ENCODE data around the gene GRM8.

The GRM8 gene

DNA sequence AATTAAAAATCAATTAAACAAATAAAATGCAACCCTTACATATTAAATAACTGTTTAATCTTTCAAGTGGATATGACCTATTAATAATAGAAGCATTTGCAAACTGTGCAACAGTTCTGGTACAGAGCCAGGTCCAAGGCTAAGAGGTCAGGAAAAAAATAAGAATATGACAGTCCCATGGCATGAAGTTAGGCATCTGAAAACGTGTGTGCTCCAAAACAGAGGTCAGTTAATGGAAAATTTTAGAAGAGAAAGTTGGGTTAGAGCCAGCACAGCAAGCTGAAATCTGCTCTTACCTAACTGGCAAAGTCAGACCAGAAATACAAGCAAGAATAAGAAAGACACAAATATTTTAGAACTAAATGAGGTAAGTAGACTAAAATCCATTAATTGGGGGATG lies 757.7 kb downstream of the GRM8 start:
- Histone ChIP-seq H3K4me3 (ENCODE audit: insufficient read depth in 1 of 2, low read depth in 1 of 2, low read length in 2 of 2) (no peak overlapping the region), H2BK120ac (ENCODE audit: low read depth, low read length) (no peak overlapping the region), H3K4ac (ENCODE audit: low read depth in 1 of 2, low read length in 2 of 2) (no peak overlapping the region), H3K36me3 (ENCODE audit: control insufficient read depth in 1 of 2, insufficient read depth in 2 of 2, low read depth in 1 of 2, low read length in 2 of 2) (no peaks in the 10 kb centered on the region), H2BK15ac (ENCODE audit: low read depth, poor library complexity, severe bottlenecking) (no peak overlapping the region), H3K79me1 (replicated peaks; ENCODE audit: low read length, poor library complexity, severe bottlenecking) (no peaks in the 10 kb centered on the region), H4K91ac (ENCODE audit: low read length) (no peak overlapping the region), H4K8ac (ENCODE audit: low read length) (no peak overlapping the region), H3K18ac (ENCODE audit: low read depth in 1 of 2, low read length in 2 of 2) (no peak overlapping the region), H3K27me3 (ENCODE audit: control insufficient read depth in 1 of 2, insufficient read depth in 1 of 2, low read length in 2 of 2) (no peaks in the 10 kb centered on the region), H2BK5ac (ENCODE audit: low read depth, low read length, poor library complexity, severe bottlenecking) (no peak overlapping the region), H3K9ac (ENCODE audit: low read length) (no peak overlapping the region), H3K4me2 (ENCODE audit: low read length, poor library complexity, severe bottlenecking) (no peak overlapping the region), H3K4me1 (ENCODE audit: control insufficient read depth, insufficient read depth, low read depth, low read length) (no peaks in the 10 kb centered on the region), H3K14ac (ENCODE audit: low read length in 2 of 2) (no peak overlapping the region), H2AK5ac (ENCODE audit: low read length, severe bottlenecking) (no peak overlapping the region), H3K27ac (ENCODE audit: low read length, poor library complexity, severe bottlenecking) (no peak overlapping the region), H3K9me3 (ENCODE audit: control insufficient read depth, low read length) (peaks cover under 1% of the 10 kb centered on the region), H2BK12ac (ENCODE audit: low read length in 2 of 2) (no peak overlapping the region), H3K23ac (ENCODE audit: low read length in 2 of 2) (no peak overlapping the region), H2AFZ (ENCODE audit: low read depth, low read length) (no peak overlapping the region)
- DNase-seq: no peak
- WGBS: 30% methylated on average over 1 of the region's 1 CpG

GRCh38 chr7:126493801-126494200 lies 758.9 kb downstream of the GRM8 start:
- Histone ChIP-seq H3K4ac (ENCODE audit: low read depth in 1 of 2, low read length in 2 of 2) (no peak overlapping the region), H3K79me1 (replicated peaks; ENCODE audit: low read length, poor library complexity, severe bottlenecking) (no peaks in the 10 kb centered on the region)
- 76% methylated on average over 1 of the region's 2 CpGs for WGBS

GRCh38 chr7:126489874-126490273 lies 762.9 kb downstream of the GRM8 start:
- DNase-seq: no peak
- H3K4ac ChIP-seq (ENCODE audit: low read depth in 1 of 2, low read length in 2 of 2): no peak overlapping the region
- 59% methylated on average over 2 of the region's 2 CpGs for WGBS

More at GRCh38 chr7:126493801-126494200, 758.9 kb downstream of the GRM8 start:
- Histone ChIP-seq H2BK15ac (ENCODE audit: low read depth, poor library complexity, severe bottlenecking) (no peak overlapping the region), H3K9ac (ENCODE audit: low read length) (no peak overlapping the region), H3K4me2 (ENCODE audit: low read length, poor library complexity, severe bottlenecking) (no peak overlapping the region), H3K27me3 (ENCODE audit: control insufficient read depth in 1 of 2, insufficient read depth in 1 of 2, low read length in 2 of 2) (no peaks in the 10 kb centered on the region), H3K4me1 (ENCODE audit: control insufficient read depth, insufficient read depth, low read depth, low read length) (no peaks in the 10 kb centered on the region), H3K14ac (ENCODE audit: low read length in 2 of 2) (no peak overlapping the region), H3K27ac (ENCODE audit: low read length, poor library complexity, severe bottlenecking) (no peak overlapping the region), H2AFZ (ENCODE audit: low read depth, low read length) (no peak overlapping the region), H2AK5ac (ENCODE audit: low read length, severe bottlenecking) (no peak overlapping the region), H2BK120ac (ENCODE audit: low read depth, low read length) (no peak overlapping the region), H2BK12ac (ENCODE audit: low read length in 2 of 2) (no peak overlapping the region), H3K36me3 (ENCODE audit: control insufficient read depth in 1 of 2, insufficient read depth in 2 of 2, low read depth in 1 of 2, low read length in 2 of 2) (no peaks in the 10 kb centered on the region), H4K8ac (ENCODE audit: low read length) (no peak overlapping the region), H3K9me3 (ENCODE audit: control insufficient read depth, low read length) (no peaks in the 10 kb centered on the region), H3K4me3 (ENCODE audit: insufficient read depth in 1 of 2, low read depth in 1 of 2, low read length in 2 of 2) (no peak overlapping the region), H3K23ac (ENCODE audit: low read length in 2 of 2) (no peak overlapping the region), H2BK5ac (ENCODE audit: low read depth, low read length, poor library complexity, severe bottlenecking) (no peak overlapping the region), H4K91ac (ENCODE audit: low read length) (no peak overlapping the region), H3K18ac (ENCODE audit: low read depth in 1 of 2, low read length in 2 of 2) (no peak overlapping the region)
- DNase-seq: no peak

GRCh38 chr7:126487728-126488442 lies 764.9 kb downstream of the GRM8 start:
- WGBS: 64% methylated on average over 3 of the region's 4 CpGs
- H3K36me3 ChIP-seq (ENCODE audit: control insufficient read depth in 1 of 2, insufficient read depth in 2 of 2, low read depth in 1 of 2, low read length in 2 of 2): no peaks in the 10 kb centered on the region

More at GRCh38 chr7:126489874-126490273, 762.9 kb downstream of the GRM8 start:
- Histone ChIP-seq H2BK5ac (ENCODE audit: low read depth, low read length, poor library complexity, severe bottlenecking) (no peak overlapping the region), H3K14ac (ENCODE audit: low read length in 2 of 2) (no peak overlapping the region), H3K9ac (ENCODE audit: low read length) (no peak overlapping the region), H2BK15ac (ENCODE audit: low read depth, poor library complexity, severe bottlenecking) (no peak overlapping the region), H3K23ac (ENCODE audit: low read length in 2 of 2) (no peak overlapping the region), H2AK5ac (ENCODE audit: low read length, severe bottlenecking) (no peak overlapping the region), H3K4me1 (ENCODE audit: control insufficient read depth, insufficient read depth, low read depth, low read length) (no peaks in the 10 kb centered on the region), H3K27me3 (ENCODE audit: control insufficient read depth in 1 of 2, insufficient read depth in 1 of 2, low read length in 2 of 2) (no peaks in the 10 kb centered on the region), H3K79me1 (replicated peaks; ENCODE audit: low read length, poor library complexity, severe bottlenecking) (no peaks in the 10 kb centered on the region), H4K8ac (ENCODE audit: low read length) (no peak overlapping the region), H3K36me3 (ENCODE audit: control insufficient read depth in 1 of 2, insufficient read depth in 2 of 2, low read depth in 1 of 2, low read length in 2 of 2) (no peaks in the 10 kb centered on the region), H3K9me3 (ENCODE audit: control insufficient read depth, low read length) (peaks cover 3% of the 10 kb centered on the region), H2BK12ac (ENCODE audit: low read length in 2 of 2) (no peak overlapping the region), H3K18ac (ENCODE audit: low read depth in 1 of 2, low read length in 2 of 2) (no peak overlapping the region), H2AFZ (ENCODE audit: low read depth, low read length) (no peak overlapping the region), H4K91ac (ENCODE audit: low read length) (no peak overlapping the region), H3K27ac (ENCODE audit: low read length, poor library complexity, severe bottlenecking) (no peak overlapping the region), H3K4me3 (ENCODE audit: insufficient read depth in 1 of 2, low read depth in 1 of 2, low read length in 2 of 2) (no peak overlapping the region), H3K4me2 (ENCODE audit: low read length, poor library complexity, severe bottlenecking) (no peak overlapping the region), H2BK120ac (ENCODE audit: low read depth, low read length) (no peak overlapping the region)

More at GRCh38 chr7:126487728-126488442, 764.9 kb downstream of the GRM8 start:
- Histone ChIP-seq H3K9ac (ENCODE audit: low read length) (no peak overlapping the region), H4K8ac (ENCODE audit: low read length) (no peak overlapping the region), H3K4ac (ENCODE audit: low read depth in 1 of 2, low read length in 2 of 2) (no peak overlapping the region), H2BK12ac (ENCODE audit: low read length in 2 of 2) (no peak overlapping the region), H2BK120ac (ENCODE audit: low read depth, low read length) (no peak overlapping the region), H3K27ac (ENCODE audit: low read length, poor library complexity, severe bottlenecking) (no peak overlapping the region), H3K9me3 (ENCODE audit: control insufficient read depth, low read length) (peaks cover 3% of the 10 kb centered on the region), H4K91ac (ENCODE audit: low read length) (no peak overlapping the region), H3K4me1 (ENCODE audit: control insufficient read depth, insufficient read depth, low read depth, low read length) (no peaks in the 10 kb centered on the region), H3K23ac (ENCODE audit: low read length in 2 of 2) (no peak overlapping the region), H2AFZ (ENCODE audit: low read depth, low read length) (no peak overlapping the region), H3K4me3 (ENCODE audit: insufficient read depth in 1 of 2, low read depth in 1 of 2, low read length in 2 of 2) (no peak overlapping the region), H2BK15ac (ENCODE audit: low read depth, poor library complexity, severe bottlenecking) (no peak overlapping the region), H2BK5ac (ENCODE audit: low read depth, low read length, poor library complexity, severe bottlenecking) (no peak overlapping the region), H3K4me2 (ENCODE audit: low read length, poor library complexity, severe bottlenecking) (no peak overlapping the region), H3K27me3 (ENCODE audit: control insufficient read depth in 1 of 2, insufficient read depth in 1 of 2, low read length in 2 of 2) (no peaks in the 10 kb centered on the region), H2AK5ac (ENCODE audit: low read length, severe bottlenecking) (no peak overlapping the region), H3K14ac (ENCODE audit: low read length in 2 of 2) (no peak overlapping the region), H3K79me1 (replicated peaks; ENCODE audit: low read length, poor library complexity, severe bottlenecking) (no peaks in the 10 kb centered on the region), H3K18ac (ENCODE audit: low read depth in 1 of 2, low read length in 2 of 2) (no peak overlapping the region)
- no peak for DNase-seq

Data from mesenchymal stem cell (in vitro differentiated cells and primary cell).